SU-DHL-6 (cell line): Measurements from ENCODE around the gene CATSPERB.

ENCODE experiments used
- CTCF ChIP-seq: fragments of 200-600 bp; sonication (generic); IDR thresholded peaks from one replicate; pipeline ENCODE4 v1.5.1; 2017; ENCODE audit warnings: antibody characterized with exemption, mild to moderate bottlenecking, low read length, moderate library complexity; ENCODE audit not compliant: insufficient read depth, poor library complexity, severe bottlenecking
- EZH2phosphoT487 ChIP-seq: fragments of 200-600 bp; sonication (generic), shearing (Covaris generic); conservative IDR thresholded peaks from 2 replicates; pipeline ENCODE4 v1.6.1; 2018; ENCODE audit warnings: mild to moderate bottlenecking, antibody characterized with exemption, low read length, moderate library complexity, mixed read lengths

- TF ChIP-seq CTCF (no peak), EZH2phosphoT487 (no peak)
These were observed 42.5 kb upstream of the CATSPERB start for GRCh38 chr14:91774140-91775096.
